SU-DHL-6 (cell line): ENCODE data around the gene AGFG2.

Experiments used
- EZH2phosphoT487 ChIP-seq: fragments of 200-600 bp; sonication (generic), shearing (Covaris generic); conservative IDR thresholded peaks from 2 replicates; pipeline ENCODE4 v1.6.1; 2018; ENCODE audit warnings: mild to moderate bottlenecking, antibody characterized with exemption, low read length, moderate library complexity, mixed read lengths
- TF ChIP-seq, protein P1 (sequence below): fragments of 200-600 bp; sonication (generic); IDR thresholded peaks from one replicate; pipeline ENCODE4 v1.5.1; 2017; ENCODE audit warnings: antibody characterized with exemption, mild to moderate bottlenecking, low read length, moderate library complexity; ENCODE audit not compliant: insufficient read depth, poor library complexity, severe bottlenecking

DNA sequence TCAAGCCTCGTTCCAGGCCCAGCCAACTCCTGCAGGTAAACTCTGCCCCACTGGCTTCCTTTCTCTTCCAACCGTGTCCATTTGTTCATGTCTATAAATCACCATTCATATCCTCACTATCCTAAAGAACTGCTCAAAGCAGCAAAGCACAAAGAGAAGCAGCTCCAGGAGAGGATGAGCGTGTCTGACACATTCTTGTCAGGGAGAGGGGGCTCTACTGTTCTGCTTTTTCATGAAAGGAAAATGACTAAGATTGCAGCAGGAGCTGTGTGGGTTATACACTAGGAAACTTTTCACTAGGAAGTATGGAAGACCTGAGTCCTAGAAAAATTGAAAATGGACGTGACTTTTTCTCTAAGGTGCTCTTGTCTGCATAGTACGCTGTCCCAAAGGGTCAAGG is 16.7 kb downstream of the AGFG2 start:
- TF ChIP-seq, protein P1, sequence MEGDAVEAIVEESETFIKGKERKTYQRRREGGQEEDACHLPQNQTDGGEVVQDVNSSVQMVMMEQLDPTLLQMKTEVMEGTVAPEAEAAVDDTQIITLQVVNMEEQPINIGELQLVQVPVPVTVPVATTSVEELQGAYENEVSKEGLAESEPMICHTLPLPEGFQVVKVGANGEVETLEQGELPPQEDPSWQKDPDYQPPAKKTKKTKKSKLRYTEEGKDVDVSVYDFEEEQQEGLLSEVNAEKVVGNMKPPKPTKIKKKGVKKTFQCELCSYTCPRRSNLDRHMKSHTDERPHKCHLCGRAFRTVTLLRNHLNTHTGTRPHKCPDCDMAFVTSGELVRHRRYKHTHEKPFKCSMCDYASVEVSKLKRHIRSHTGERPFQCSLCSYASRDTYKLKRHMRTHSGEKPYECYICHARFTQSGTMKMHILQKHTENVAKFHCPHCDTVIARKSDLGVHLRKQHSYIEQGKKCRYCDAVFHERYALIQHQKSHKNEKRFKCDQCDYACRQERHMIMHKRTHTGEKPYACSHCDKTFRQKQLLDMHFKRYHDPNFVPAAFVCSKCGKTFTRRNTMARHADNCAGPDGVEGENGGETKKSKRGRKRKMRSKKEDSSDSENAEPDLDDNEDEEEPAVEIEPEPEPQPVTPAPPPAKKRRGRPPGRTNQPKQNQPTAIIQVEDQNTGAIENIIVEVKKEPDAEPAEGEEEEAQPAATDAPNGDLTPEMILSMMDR: no peak
- no peak for TF ChIP-seq EZH2phosphoT487
